GM18861 (cell line): ENCODE results near the gene CDH11.

Experiments
- ATAC-seq: cut with Tn5 transposase; IDR thresholded peaks from one replicate; pipeline ENCODE4 v1.9.1; 2021; ENCODE audit not compliant: unreplicated experiment

The CDH11 gene

GRCh38 chr16:65038100-65038499 is 83.8 kb downstream of the CDH11 start:
- no peak for ATAC-seq

GRCh38 chr16:65037556-65037955 is 84.3 kb downstream of the CDH11 start:
- no peak for ATAC-seq

DNA sequence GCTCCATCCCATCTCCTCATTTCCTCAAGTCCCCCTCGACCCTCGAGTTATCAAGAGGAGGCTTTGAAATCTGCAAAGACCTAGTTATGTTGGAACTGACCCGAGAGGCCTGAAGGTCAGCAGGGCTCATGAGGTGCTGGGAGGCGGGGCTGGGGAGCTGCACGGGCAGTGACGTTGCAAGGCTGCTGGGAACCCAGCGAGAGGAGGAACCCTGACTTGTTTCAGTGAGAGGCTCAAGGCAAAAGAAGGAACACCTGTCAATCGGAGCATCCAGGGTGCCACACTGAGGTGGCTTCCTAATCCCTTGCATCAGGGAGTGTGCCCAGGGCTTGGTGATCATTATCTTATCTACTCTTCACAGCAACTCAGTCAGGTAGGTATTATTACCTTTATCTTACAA is 86.9 kb downstream of the CDH11 start:
- ATAC-seq, result no peak

DNA sequence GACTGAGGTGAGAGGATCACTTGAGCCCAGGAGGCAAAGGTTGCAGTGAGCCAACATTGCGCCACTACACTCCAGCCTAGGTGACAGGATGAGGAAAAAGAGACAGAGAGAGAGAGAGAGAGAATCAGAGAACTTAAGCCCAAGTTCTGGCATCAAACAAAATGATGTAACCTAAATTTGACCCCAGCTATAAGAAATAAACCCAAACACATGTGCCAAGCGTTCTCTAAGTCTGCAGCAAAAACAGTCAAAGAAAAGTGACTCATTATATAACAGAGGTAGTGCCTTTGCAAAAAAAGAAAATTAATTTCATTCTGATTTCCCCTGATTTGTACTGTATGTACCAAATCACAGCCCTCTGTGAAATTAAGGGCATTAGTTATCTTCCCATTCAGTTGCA is 89.5 kb downstream of the CDH11 start:
- no peak for ATAC-seq

DNA sequence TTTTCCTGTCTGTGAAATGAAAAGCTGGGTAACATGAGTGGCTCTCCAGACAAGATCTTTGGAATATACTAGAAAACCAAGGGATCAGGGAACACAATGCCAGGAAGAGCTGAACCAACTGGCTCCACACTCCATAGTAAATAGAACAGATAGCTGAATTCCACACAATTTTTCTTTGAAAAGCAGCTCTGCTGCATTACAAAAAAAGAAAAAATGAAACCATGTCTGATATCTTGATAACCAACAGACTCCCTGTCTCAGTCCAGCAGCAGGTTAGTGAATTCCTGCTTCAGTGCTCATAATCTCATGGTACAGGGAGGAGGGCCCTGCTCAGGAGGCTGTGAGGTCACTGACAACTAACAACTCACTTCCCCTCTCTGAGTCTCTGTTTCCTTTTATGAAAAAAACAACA is 97.1 kb downstream of the CDH11 start:
- no peak for ATAC-seq

- no peak for ATAC-seq
Measured at GRCh38 chr16:65023802-65024201, 98.1 kb downstream of the CDH11 start.

DNA sequence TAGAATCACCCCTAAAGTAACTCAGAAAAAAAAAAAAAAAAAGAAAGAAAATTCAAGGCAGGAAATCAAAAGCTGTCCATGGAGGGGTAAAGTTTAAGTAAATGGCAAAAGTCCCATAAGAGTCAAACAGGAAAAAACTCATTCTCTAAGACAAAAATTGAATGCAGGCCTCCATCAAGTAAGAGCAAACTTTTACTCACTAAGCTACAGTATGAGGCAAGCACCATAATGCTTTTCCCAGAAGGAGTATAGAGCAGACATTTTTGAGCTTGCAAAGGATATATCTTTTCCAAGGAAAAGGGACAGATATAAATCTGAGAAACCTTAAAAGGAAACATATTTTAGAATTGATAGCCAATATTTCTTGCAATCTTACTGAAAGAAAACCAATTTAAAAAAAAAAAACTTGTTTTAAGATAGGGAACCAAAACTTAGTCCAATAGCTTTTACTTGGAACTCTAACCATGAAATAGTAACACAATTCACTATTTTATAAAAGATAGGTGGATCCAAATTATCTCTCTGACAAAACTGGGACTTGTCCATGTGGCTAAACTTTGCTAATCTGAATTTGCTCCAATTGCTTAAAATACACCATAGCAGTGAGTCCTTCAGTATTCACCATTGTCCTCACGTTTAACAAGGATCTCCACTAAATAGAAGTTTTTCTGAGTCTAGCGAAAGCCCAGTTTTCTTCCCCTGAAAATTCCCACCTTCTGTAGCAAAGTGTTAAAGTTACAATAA is 99.8 kb downstream of the CDH11 start:
- ATAC-seq, result no peak

DNA sequence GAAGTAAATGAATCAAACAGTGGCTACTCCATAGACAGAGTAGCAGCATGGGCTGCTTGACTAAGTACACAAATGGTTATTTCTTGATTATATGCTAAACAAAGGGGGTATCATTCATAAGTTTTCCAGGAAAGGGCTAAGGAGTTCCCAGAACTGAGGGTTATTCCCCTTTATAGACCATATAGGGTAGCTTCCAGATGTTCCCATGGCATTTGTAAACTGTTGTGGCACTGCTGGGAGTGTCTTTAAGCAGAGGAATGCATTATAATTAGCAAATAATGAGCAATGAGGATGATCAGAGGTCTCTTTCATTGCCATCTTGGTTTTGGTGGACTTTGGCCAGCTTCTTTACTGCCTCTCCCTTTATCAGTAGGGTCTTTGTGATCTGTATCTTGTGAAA is 105.1 kb downstream of the CDH11 start:
- ATAC-seq, result no peak

DNA sequence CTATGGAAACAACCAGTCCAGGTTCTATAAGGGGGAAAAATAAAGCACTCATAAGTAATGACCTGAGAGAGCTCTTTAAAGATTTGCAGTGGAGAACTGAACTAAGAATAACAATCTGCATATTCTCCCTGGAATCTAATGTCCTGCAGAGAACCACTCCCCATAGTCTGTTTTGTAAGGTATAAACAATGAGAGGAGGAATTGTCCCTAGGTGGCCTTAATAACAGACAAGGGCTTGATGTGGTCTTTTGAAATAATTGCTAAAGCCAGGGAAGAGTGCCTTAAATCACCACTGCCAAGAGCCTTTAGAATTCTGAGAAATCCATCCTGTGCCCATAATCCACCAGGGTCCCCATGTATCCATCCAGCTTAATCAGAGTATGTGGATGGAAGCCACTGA is 106.3 kb downstream of the CDH11 start:
- ATAC-seq, result no peak

DNA sequence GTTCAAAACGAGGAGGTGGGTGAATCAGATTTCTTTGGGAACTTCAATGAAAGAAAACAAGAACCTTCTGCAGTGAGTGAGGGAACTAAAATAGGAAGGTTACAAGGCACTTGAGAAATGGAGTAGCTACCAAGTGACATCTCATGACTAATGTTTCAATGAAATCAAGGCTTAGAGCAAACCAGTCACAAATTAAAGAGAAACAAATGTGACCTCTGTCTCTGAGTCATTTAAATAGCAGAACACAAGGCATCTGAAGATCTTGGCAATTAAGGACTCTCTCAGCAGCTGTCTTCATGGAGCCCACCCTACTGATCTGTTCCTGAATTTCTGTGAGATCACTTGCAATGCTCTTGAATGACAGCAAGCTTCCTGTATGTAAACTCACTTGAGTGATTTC is 109.5 kb downstream of the CDH11 start:
- ATAC-seq, result no peak

DNA sequence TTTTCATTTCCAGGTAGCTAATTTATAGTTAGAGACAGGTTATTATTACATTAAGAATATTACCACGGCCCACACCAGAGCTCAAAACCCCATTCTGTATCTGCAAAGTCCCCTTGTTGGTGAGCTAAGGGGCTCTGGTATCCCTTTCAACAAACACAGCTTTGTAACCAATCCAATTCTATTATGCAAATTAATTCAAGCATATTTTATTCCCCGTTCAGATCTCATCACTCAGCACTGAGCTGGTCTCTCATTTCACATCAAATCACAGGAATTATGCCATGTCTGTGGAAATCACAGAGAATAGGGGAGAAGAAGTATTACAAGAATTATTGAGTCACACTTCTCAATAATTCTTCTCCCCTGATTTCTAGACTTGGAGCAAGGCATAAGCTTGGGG is 111.7 kb downstream of the CDH11 start:
- no peak for ATAC-seq

- ATAC-seq, result no peak
Measured at GRCh38 chr16:65005696-65006095, 116.2 kb downstream of the CDH11 start.

DNA sequence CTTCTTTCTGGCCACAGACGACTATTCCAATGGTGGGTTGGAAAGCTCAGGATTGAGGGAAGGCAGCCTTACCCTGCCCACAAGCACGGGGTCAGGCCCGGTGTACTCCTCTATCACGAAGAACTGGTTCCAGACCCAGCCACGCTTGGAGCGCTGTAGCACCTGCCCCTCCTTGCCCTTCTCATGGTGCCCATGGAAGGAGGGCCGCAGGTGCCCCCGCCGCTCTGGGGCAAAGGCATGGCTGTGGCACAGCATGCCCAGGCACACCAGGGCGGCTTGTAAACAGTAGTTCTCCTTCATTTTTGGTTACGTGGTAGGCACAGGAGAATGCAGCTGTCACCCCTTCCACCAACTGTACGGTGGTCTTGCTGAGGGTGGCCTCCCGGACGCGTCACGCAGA is 117.3 kb downstream of the CDH11 start:
- ATAC-seq, result no peak

DNA sequence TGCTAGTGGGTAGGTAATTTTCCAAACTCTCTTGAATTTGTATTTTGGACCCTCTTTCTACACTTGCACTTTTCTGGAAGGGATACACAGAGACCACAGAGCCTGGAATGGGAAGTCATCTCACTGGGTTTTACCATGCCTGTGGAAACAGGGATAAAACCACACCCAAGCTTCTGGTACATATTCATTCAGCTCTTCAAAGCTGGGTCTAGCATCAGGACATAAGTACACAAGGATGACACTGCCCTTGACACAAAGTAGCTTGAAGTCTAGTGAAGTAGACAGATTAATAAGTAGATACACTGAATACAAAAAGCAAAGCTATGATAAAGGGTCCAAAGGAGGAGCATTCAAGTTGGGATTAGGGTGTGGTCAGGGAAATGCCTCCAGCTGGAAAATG is 118.2 kb downstream of the CDH11 start:
- no peak for ATAC-seq

- ATAC-seq, result no peak
Measured at GRCh38 chr16:65002265-65002664, 119.6 kb downstream of the CDH11 start.

DNA sequence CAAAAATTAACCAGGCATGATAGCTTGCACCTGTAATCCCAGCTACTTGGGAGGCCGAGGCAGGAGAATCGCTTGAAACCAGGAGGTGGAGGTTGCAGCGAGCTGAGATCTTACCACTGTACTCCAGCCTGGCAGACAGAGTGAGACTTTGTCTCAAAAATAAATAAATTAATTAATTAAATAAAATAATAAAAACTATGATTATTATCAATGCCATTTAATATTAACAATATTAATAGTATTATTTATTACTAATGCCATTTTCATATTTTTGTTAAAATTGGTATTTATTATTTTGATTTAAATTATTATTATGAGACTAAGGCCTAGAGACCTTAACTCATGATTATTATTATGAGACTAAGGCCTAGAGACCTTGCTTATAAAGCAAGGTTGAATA is 121.2 kb downstream of the CDH11 start:
- no peak for ATAC-seq

GRCh38 chr16:64997751-64998150 is 124.1 kb downstream of the CDH11 start:
- ATAC-seq, result no peak

DNA sequence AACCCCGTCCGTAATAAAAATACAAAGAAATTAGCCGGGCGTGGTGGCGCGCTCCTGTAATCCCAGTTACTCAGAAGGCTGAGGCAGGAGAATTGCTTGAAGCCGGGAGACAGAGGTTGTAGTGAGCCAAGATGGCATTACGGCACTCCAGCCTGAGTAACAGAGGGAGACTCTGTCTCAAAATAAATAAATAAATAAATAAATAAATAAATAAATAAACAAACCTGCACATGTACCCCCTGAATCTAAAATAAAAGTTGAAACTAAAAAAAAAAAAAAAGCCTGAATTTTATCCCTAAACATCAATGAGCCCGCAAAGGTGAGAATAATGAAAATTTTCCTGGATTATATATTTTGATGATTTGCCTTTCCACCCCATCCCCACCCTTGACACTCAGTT is 124.7 kb downstream of the CDH11 start:
- ATAC-seq, result no peak

DNA sequence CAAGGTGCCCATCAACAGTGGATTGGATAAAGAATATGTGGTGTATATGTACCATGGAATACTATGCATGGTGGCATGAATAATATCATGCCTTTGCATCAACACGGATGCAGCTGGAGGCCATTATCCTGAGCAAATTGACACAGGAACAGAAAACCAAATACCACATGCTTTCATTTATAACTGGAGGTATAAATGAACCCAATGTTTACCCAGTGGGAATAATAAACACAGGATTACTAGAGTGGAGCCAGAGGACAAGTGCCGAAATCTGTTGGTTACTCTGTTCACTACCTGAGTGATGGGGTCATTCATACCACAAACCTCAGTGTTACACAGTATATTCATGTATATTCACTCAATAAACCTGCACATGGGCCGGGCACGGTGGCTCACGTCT is 125.2 kb downstream of the CDH11 start:
- ATAC-seq, result no peak

DNA sequence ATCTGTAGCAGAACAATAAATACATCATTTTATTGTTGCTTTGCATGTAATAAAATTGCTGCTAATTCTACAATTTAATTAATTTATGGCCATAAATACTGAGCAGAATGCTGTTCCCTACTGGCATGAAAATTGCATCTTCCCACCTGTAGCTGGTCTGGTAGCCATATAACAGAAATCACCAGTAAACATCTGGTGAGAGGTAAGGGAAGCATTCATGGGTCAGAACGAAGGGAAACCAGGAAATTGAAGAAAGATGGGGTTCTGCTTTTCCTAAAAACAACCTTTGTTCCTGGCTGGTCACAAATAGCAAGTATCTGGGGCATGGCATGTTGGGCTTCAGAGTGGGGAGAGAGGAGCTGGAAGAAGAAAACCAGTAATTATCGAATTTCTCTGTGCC is 128.4 kb downstream of the CDH11 start:
- ATAC-seq, result no peak

DNA sequence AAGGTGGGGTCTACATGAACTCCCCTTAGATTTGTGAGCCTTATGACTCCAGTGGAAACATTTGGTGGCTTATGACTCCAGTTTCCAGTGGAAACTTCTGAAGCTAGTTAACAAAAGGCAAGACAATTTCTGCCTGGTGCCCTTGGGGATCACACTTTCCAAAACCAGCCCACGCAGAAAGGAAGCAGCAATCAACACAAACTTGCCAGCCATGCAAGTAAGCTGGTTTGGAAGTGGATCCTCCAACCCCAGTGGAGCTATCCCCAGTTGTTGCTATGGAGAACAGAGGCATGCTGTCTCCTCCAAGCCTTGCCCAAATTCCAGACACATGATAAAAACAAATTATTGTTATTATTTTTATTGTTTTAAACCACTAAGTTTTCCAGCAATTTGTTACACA is 130.9 kb downstream of the CDH11 start:
- no peak for ATAC-seq

- no peak for ATAC-seq
Measured at GRCh38 chr16:64990101-64990500, 131.8 kb downstream of the CDH11 start.

GRCh38 chr16:64989050-64989449 is 132.8 kb downstream of the CDH11 start:
- ATAC-seq, result no peak
